Spinal cord (tissue), 10 donors: ENCODE data around the gene RSL24D1. TPM values are rescaled to one million over a fixed set of nuclear protein-coding genes. Genes with fewer than 3 reads are reported as not detected.

Experiments
- DNase-seq, 6 donors: peaks; one replicate each; pipeline versions ENCODE4 v3.0.0 to v3.0.0-alpha.2; 2013 to 2015; ENCODE audit warnings: low spot score in 6 of 6, low read depth in 4 of 6
- H3K27ac ChIP-seq: one replicate; pipeline ENCODE4 v1.5.1; 2013; ENCODE audit warnings: low read depth, low read length, control low read depth
- H3K27me3 ChIP-seq: one replicate; pipeline ENCODE4 v1.6.1; 2013; ENCODE audit warnings: low read length; ENCODE audit not compliant: control insufficient read depth, insufficient read depth
- H3K36me3 ChIP-seq: one replicate; pipeline ENCODE4 v1.6.1; 2013; ENCODE audit warnings: low read length; ENCODE audit not compliant: control insufficient read depth, insufficient read depth
- H3K4me1 ChIP-seq: one replicate; pipeline ENCODE4 v1.6.1; 2013; ENCODE audit warnings: low read length; ENCODE audit not compliant: control insufficient read depth, insufficient read depth
- H3K4me3 ChIP-seq: one replicate; pipeline ENCODE4 v1.5.1; 2013; ENCODE audit warnings: low read depth, low read length, control low read depth
- H3K9me3 ChIP-seq: one replicate; pipeline ENCODE4 v1.6.1; 2013; ENCODE audit warnings: low read length; ENCODE audit not compliant: control insufficient read depth, insufficient read depth
- WGBS: methylation state at CpG from one replicate; pipeline ENCODE4 v1.1.5; 2013; ENCODE audit warnings: missing lambda C conversion rate; ENCODE audit not compliant: insufficient coverage; 5-methylcytosine and 5-hydroxymethylcytosine counted together
- polyA plus RNA-seq, 2 donors: library from polyadenylated mRNA; unstranded; fragments of 120-200 nt; gene quantifications; one replicate each; pipeline ENCODE4 v1.2.1, GENCODE V29; 2013; ENCODE audit not compliant: insufficient read length in 2 of 2
- total RNA-seq, 2 donors: library from RNA; depleted of rRNA in 1 of 2; stranded (reverse); fragments of 120-200 nt in 1 of 2; fragments of >200 nt in 1 of 2; gene quantifications; one replicate each; pipeline versions ENCODE4 v1.2.3 to v1.2.4, GENCODE V29; 2013 to 2014
- donor health status: healthy.

Gene RSL24D1
- total and polyA plus RNA-seq, 4 donors = 81.3 to 107 (median 100) TPM

DNA sequence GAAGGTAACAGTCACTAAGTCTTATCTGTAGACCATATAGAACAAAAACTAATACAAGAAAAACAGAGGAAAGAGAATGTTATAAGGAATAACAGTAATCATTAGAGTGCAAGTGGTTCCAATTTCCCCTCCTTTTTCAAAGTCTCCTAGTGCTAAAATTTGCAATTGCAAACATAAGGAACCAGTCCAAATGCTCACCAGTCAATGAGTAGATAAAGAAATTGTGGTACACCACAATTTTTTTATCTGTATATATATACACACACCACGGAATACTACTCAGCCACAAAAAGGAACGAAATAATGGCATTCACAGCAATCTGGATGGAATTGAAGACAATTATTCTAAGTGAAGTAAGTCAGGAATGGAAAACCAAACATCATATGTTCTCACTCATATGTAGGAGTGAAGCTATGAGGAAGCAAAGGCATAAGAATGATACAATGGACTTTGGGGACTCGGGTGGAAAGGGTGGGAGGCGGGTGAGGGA, 38.9 kb upstream of the RSL24D1 start:
- no peak overlapping the region for H3K4me3 ChIP-seq
- H3K27me3 ChIP-seq = no peaks in the 10 kb centered on the region
- H3K36me3 ChIP-seq = no peaks in the 10 kb centered on the region
- H3K4me1 ChIP-seq = no peaks in the 10 kb centered on the region
- no CpG with 5 or more reads among the region's 4 CpGs for WGBS
- no peaks in the 10 kb centered on the region for H3K9me3 ChIP-seq
- DNase-seq = no peak
- no peak overlapping the region for H3K27ac ChIP-seq

DNA sequence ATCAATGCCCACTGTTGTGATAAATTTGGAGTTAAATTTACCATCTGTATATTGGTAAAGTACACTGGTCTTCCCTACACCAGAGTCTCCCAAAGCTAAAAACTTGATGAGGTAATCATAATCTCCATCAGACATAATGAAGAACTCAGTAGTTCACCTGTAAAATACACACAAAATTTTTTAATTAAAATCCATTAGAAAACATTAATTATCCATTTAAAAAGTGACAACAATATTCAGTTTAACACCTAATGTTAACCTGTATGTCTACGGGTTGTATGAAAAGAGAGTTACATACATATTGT, 38.0 kb upstream of the RSL24D1 start:
- WGBS = no CpG with 5 or more reads among the region's 1 CpG
- Histone ChIP-seq H3K27me3 (no peaks in the 10 kb centered on the region), H3K36me3 (no peaks in the 10 kb centered on the region), H3K9me3 (no peaks in the 10 kb centered on the region), H3K4me3 (no peak overlapping the region), H3K4me1 (no peaks in the 10 kb centered on the region), H3K27ac (no peak overlapping the region)
- DNase-seq = no peak

GRCh38 chr15:55234104-55234799, 37.5 kb upstream of the RSL24D1 start:
- no peak for DNase-seq
- Histone ChIP-seq H3K9me3 (no peaks in the 10 kb centered on the region), H3K27me3 (no peaks in the 10 kb centered on the region), H3K4me3 (no peak overlapping the region), H3K4me1 (no peaks in the 10 kb centered on the region), H3K27ac (no peak overlapping the region), H3K36me3 (no peaks in the 10 kb centered on the region)
- 91% methylated on average over 1 of the region's 2 CpGs for WGBS

DNA sequence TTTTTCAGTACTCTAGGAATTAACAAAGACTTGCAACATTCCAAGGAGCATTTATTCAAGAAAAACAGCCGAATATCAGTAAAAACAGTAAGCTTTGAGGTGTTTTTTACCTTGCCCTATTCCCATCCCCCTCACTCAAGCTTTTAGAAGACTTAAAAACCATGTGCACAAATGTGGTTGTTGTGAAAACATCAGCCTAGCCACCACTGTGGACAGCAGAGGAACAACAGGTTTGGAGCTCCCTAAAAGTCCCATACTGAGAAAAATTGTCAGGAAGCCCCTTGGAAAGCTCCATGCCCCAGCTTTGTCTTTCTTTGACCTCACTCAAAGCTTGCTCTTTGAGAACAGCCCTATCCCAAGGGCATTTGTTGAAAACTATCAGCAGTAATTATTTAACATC, 34.7 kb upstream of the RSL24D1 start:
- no peaks in the 10 kb centered on the region for H3K4me1 ChIP-seq
- no peaks in the 10 kb centered on the region for H3K27me3 ChIP-seq
- no peaks in the 10 kb centered on the region for H3K9me3 ChIP-seq
- no CpG with 5 or more reads among the region's 1 CpG for WGBS
- H3K36me3 ChIP-seq = no peaks in the 10 kb centered on the region
- DNase-seq = no peak
- no peak overlapping the region for H3K4me3 ChIP-seq
- no peak overlapping the region for H3K27ac ChIP-seq

DNA sequence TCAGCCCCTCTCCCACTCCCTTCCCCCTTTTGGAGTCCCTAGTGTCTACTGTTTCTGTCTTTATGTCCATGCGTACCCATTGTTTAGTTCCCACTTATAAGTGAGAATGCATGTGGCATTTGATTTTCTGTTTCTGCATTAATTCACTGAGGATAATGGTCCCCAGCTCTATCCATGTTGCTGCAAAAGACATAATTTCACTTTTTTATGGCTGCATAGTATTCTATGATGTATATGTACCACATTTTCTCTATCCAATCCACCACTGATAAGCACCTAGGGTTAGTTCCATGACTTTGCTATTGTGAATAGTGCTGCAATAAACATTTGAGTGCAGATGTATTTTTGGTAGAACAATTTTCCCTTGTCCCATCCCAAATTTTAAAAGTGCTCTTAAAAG, 34.2 kb upstream of the RSL24D1 start:
- no CpG with 5 or more reads among the region's 1 CpG for WGBS

GRCh38 chr15:55230051-55230670, 33.4 kb upstream of the RSL24D1 start:
- Histone ChIP-seq H3K36me3 (no peaks in the 10 kb centered on the region), H3K9me3 (no peaks in the 10 kb centered on the region), H3K27ac (no peak overlapping the region), H3K27me3 (no peaks in the 10 kb centered on the region), H3K4me1 (no peaks in the 10 kb centered on the region), H3K4me3 (no peak overlapping the region)
- DNase-seq = no peak
- WGBS = 78% methylated on average over 2 of the region's 3 CpGs

More for the DNA sequence above, 34.2 kb upstream of the RSL24D1 start:
- H3K27me3 ChIP-seq = no peaks in the 10 kb centered on the region
- no peaks in the 10 kb centered on the region for H3K36me3 ChIP-seq
- no peak for DNase-seq
- no peak overlapping the region for H3K4me3 ChIP-seq
- no peak overlapping the region for H3K27ac ChIP-seq
- H3K4me1 ChIP-seq = no peaks in the 10 kb centered on the region
- H3K9me3 ChIP-seq = no peaks in the 10 kb centered on the region

- DNase-seq = no peak
- no peaks in the 10 kb centered on the region for H3K27me3 ChIP-seq
- H3K9me3 ChIP-seq = no peaks in the 10 kb centered on the region
- H3K27ac ChIP-seq = no peak overlapping the region
- H3K4me1 ChIP-seq = no peaks in the 10 kb centered on the region
- no CpG with 5 or more reads among the region's 2 CpGs for WGBS
- H3K4me3 ChIP-seq = no peak overlapping the region
- H3K36me3 ChIP-seq = no peaks in the 10 kb centered on the region
These were observed 29.4 kb upstream of the RSL24D1 start for GRCh38 chr15:55226127-55226526.

GRCh38 chr15:55224892-55225291, 28.2 kb upstream of the RSL24D1 start:
- Histone ChIP-seq H3K4me1 (no peaks in the 10 kb centered on the region), H3K4me3 (no peak overlapping the region), H3K36me3 (no peaks in the 10 kb centered on the region)

GRCh38 chr15:55222588-55222987, 25.8 kb upstream of the RSL24D1 start:
- Histone ChIP-seq H3K27ac (no peak overlapping the region), H3K36me3 (no peaks in the 10 kb centered on the region), H3K9me3 (no peaks in the 10 kb centered on the region), H3K27me3 (no peaks in the 10 kb centered on the region), H3K4me3 (no peak overlapping the region), H3K4me1 (no peaks in the 10 kb centered on the region)
- no peak for DNase-seq

More at GRCh38 chr15:55224892-55225291, 28.2 kb upstream of the RSL24D1 start:
- no peak for DNase-seq
- Histone ChIP-seq H3K27ac (no peak overlapping the region), H3K9me3 (no peaks in the 10 kb centered on the region), H3K27me3 (no peaks in the 10 kb centered on the region)
